Measurements from ENCODE around the gene SLC2A1.
A peak's percentile ranks its signal among the peaks of the same experiment; 100 is the strongest.
"Not testable (repeated sequence)": the region's sequence is repeated elsewhere in the genome, so short reads cannot be mapped to it uniquely, and the experiment has no call there.

Gene SLC2A1

DNA sequence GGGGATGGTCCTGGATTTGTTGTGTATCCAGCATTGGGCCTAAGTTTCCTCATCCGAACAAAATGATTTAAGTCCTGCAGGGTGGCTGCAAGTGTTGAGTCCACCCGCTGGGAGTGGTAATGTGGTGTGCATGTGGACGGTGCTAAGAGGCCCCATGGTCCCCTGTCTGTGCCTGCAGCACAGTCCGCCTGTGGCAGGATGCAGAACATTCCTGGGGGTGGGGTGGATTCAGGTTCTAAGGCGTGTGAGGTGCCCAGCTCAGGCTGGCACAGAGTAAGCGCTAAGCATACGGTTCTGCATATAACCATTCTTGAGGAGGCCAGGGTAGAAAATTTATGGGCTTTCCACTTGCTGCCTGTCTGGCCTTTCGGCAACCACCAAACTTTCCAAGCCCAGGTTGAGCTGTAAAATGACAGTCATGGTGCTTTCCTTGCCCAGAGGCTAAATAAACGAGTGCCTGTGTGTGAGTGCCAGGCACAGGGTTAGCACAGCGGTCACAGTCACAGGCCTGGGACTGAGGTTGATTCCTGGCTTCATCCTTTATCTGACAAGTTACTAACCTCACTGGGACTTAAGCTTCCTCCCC lies 30.7 kb downstream of the SLC2A1 start:
- no peak for DNase-seq

DNA sequence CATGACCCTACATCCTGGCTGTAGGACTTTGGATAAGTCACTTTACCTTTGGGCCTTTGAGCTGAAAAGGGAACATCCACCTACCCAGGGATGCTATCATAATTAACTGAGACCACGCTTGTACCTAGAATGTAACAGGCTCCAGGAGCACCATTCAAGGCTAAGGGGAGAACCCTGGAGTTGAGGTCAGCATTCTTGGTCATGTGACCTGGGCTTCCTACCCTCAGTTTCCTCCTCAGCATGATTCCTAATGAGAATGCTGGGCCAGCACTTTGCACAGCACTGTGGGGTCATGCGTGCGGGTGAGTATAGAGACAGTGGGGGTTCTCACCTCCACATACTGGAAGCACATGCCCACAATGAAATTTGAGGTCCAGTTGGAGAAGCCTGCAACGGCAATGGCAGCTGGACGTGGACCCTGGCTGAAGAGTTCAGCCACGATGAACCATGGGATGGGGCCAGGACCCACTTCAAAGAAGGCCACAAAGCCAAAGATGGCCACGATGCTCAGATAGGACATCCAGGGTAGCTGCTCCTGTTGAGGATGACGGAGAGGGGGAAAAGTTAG lies 31.3 kb downstream of the SLC2A1 start:
- DNase-seq = no peak

- no peak for DNase-seq
These were observed 31.8 kb downstream of the SLC2A1 start for GRCh38 chr1:42926879-42927242.

DNA sequence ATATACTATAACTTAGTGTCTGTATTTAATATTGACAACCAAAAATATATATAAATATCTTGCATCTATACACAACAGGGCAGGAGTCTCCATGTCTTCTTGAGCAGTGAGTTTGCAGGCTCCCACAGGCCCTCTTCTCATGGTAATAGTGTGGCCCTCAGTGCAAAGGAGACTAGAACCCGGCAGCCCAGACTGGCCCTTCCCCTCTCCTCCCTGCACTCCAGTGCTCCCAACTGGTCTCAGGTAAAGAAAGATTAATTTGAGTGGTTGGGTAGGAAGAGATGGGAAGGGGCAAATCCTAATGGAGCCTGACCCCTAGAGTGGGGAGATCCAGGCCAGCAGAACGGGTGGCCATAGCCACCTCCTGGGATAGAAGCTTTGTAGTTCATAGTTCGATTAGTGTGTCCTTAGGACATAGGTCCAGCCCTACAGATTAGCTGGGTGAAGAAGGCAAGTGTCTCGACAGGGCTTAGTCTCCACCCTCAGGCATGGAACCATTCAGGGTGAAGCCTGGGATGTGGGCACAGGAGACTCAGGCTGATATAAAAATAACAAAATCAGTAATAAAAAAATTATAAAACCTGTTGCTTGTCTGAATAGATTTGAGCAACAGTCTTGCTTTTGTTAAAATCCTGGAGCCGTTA lies 32.3 kb downstream of the SLC2A1 start:
- no peak for DNase-seq

- no peak for DNase-seq
These were observed 33.6 kb downstream of the SLC2A1 start for GRCh38 chr1:42924851-42925760.

- peak; percentile 91 to 96 (median 94) for DNase-seq
These were observed 34.4 kb downstream of the SLC2A1 start for GRCh38 chr1:42924082-42924850.

DNA sequence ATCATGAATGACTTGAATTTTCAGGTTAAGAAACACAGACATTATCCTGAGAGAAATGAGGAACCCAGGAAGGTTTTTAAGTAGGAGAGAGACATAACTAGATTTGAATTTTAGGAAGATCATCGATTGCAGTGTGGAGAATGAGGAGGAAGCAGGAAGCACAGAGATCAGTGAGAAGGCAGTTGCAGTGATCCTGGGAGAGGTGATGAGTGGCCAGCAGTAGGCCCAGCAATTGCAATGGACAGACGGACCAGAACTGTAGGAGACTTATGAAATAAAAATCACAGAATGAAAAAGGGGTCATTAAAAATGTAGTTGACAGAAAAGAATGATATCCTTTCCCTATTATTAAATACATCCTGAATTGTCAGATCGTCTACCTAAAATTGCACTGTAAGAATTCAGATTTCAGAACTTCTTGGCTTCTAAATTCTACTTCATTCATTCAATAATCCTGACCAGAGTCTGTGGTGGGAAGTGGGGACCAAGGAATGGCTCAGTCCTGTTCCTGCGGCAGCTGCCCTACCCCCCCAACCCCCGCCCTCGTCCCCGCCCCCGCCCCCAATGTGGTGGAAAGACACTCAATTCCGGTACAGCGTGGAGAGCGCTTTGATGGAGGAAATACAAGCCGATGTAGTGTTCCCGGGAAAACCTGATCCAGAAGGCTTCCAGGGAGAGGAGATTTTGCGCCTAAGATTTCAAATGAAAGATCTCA lies 35.1 kb downstream of the SLC2A1 start:
- DNase-seq = no peak

DNA sequence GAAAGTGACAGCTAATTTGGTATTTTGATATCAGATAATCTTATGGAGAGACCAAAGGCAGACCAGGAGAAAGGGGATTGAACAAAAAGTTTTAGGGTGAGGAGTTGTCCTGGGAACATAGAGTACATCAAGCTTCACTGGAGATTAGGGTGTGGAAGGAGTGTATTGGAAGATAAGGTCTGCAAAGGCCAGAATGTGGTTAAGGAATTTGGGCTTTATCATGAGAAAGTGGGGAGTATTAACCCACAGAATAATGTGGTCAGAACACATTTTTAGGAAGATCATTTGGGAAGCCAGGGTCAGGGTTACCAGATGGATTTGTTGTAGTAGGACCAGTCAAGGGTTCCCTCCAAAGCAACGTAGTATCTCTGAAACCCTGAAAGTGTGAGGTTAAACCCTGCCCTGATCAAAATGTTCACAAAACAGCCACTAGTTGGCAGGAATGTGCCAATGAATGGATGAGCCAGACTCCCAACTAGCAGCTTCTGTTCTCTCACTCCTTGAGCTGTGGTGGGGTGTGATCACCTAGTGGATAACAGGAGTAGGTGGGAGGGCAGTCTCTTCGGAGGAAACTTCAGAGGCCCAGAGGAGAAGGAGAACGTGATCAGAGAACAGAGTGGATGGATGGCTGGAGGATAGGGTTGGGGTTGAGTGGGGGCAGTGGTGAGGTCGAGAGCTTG lies 35.8 kb downstream of the SLC2A1 start:
- DNase-seq = peak; percentile 65 to 74 (median 71)

- DNase-seq = no peak
These were observed 36.9 kb downstream of the SLC2A1 start for GRCh38 chr1:42921769-42922168.

- not testable (repeated sequence) for DNase-seq
These were observed 39.0 kb downstream of the SLC2A1 start for GRCh38 chr1:42919651-42920050.

DNA sequence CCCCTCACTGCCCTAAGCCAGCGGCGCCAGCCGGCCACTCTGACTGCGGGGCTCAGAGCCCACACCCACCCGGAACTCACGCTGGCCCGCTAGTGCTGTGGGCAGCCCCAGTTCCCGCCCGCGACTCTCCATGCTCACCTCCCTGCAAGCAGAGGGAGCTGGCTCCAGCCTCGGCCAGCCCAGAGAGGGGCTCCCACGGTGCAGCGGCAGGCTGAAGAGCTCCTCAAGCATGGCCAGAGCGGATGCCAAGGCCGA lies 41.5 kb downstream of the SLC2A1 start:
- no peak for DNase-seq

GRCh38 chr1:42915456-42915855 lies 43.2 kb downstream of the SLC2A1 start:
- DNase-seq = no peak

- DNase-seq = no peak
These were observed 44.5 kb downstream of the SLC2A1 start for GRCh38 chr1:42914092-42914627.

DNA sequence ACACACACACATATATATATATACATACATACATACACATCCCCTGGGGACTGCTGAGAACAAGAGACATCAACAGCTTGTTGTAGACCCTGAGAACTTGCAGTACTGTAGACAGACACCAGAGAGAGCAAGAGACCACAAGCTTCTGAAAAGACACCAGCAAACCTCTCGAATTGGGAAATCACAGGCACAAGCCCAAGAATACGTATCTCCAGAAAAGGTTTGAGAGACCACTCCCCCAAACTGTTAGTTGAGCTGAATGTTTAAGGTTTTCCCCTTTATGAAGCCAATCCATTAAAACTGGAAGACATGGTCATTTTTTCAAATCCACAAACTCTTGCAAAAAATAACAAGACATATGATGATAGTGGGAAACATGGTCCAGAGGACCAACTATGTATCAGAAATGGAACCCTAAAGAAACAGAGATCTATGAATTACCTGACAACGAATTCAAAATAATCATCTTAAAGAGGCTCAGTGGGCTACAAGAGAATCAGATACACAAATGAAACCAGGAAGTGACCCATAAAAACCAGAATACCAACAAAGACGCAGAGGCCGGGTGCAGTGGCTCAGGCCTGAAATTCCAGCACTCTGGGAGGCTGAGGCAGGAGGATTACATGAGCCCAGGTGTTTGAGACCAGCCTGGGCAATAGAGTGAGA lies 45.1 kb downstream of the SLC2A1 start:
- peak; percentile 78 to 90 (median 87) for DNase-seq

GRCh38 chr1:42910985-42911384 lies 47.7 kb downstream of the SLC2A1 start:
- no peak for DNase-seq

DNA sequence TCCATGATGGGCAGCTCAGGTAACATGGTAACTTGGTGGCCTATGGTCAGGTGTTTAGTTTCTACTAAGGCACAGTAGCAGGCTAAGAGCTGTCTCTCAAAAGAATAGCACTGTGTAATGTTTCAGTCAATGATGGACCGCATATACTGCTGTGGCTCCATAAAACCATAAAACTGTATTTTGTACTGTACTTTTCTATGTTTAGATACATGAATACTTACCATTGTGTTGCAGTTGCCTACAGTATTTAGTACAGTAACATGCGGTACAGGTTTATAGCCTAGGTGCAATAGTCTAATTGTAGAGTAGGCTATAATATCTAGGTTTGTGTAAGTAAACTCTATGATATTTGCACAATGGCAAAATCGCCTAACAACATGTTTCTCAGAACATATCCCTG lies 50.6 kb downstream of the SLC2A1 start:
- no peak for DNase-seq

- no peak for DNase-seq
These were observed 54.2 kb downstream of the SLC2A1 start for GRCh38 chr1:42904434-42904833.

- not testable (repeated sequence) for DNase-seq
These were observed 58.7 kb downstream of the SLC2A1 start for GRCh38 chr1:42899960-42900359.

DNA sequence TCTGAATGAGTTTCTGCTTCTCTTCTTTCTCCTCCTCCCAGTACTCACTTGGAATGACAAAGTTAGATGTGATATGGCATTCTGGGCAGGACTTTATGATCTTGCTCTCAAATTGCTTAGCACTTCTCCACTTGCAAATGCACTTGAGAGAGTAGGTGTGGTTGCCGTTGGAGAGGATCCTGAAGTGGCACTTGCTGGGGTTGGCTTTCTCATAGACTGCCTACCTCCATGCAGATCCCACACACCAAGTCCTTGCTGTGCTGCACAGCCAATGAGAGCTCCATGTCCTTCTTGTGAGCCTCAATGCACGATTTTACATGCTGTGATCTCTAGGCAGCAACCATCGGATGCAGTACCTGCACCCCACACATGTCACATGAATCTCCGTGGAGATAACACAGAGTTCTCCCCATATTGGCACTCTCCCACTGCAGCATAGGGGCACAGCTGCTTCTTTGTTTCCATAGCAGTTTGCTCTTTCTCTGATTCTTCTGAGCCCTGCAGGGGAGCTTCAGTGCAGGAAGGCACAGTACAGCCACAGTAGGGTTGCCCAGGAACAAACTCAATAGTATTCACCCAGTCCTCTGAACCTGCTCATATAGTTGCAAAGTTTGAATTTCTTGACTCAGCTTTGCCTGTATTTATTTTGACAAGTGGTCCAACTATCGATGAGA lies 67.1 kb downstream of the SLC2A1 start:
- DNase-seq = no peak

- no peak for DNase-seq
These were observed 69.4 kb downstream of the SLC2A1 start for GRCh38 chr1:42889264-42889663.

Measured in suppressor macrophage treated with lipopolysaccharide for 1 hour (primary cell).